ENCODE data around the gene CTSE. TPM values are rescaled to one million over a fixed set of nuclear protein-coding genes. Genes with fewer than 3 reads are reported as not detected.

Gene CTSE
- total and polyA plus RNA-seq, 2 of the 13 experiments (the other 11 are each of a cell fraction or from before 2014, with no cell fraction given): 0.50 to 0.69 TPM

DNA sequence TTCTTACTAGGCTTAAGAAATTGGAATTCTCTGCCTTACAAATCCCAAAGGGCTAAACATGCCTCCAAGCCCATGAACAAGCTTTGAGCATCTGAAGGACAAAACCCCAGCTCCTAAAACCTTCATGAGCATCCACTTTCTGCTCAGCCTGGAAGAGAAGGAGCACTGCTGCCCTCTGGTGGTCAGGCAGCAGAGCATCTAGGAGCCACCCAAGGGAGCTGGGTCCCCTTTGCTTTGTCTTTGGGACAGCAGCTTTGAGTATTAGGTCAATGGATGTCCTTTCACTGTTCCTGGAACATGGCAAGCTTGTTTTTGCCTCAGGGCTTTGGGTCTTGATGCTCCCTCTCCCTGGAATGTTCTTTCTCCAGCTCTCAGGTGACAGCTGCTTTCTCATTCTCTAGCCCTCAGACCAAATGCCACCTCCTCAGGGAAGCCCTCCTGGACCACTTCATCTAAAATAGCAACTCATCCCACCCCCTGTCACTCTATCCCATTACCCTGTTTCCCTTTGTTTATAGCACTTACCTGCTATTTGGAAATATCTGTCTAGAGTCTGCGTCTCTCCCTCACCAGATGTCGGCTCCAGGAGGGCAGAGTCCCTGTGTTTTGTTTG, 46.2 kb downstream of the CTSE start (continued):
- TF ChIP-seq ZNF121 (CRISPR knock-in tag; IDR thresholded peaks at IDR 0.05) (no peak), STAG1 (CRISPR knock-in tag; IDR thresholded peaks at IDR 0.05) (peak; percentile 95), RAD21 (CRISPR knock-in tag; IDR thresholded peaks at IDR 0.05) (peak; percentile 88), KDM2A (CRISPR knock-in tag; IDR thresholded peaks at IDR 0.05; ENCODE audit: borderline replicate concordance, low read depth) (0 out of 2 replicates have a peak, but pooled peaks have one; percentile 21), REPIN1 (CRISPR knock-in tag; IDR thresholded peaks at IDR 0.05; ENCODE audit: borderline replicate concordance, low read depth) (peak; percentile 18; the same call in 1 of the 2 replicates), POLR2G (IDR thresholded peaks at IDR 0.05; ENCODE audit: low read depth, low read length) (no peak)

DNA sequence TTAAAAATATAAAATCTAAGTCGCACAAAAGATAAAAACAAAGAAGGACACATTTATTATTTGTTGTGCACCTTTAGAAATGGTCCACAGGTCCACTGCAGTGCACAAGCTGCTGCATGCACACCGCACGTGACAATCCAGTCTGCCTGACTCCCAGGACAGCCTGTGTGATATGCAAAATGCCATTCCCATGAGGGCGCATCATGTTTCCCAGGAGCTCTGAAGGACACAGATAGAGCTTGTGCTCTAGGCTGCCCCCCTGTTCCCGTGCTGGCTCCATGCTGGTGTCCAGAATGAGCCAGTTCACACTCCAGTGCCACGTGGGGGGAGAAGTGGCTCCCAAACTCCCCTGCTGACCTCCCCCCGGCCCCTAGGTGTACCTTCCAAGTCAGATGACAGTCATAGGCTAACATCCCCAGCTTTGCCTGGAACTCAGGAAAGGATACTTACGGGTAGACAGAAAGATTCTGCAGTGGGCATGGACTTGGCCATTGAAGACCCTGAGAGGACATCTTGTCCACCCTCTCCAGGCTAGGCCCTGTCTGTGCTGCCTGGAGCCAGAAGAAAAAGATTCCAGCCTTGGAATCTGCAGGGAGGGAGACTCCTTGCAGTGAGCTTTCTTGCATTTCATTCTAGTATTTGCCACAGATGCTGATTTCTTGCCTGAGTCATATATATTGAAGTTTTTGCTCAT, 46.8 kb downstream of the CTSE start:
- no TSS peak for BruUV-seq (replicated peaks)
- 0 out of 2 replicates have a peak, but pooled peaks have one; percentile 3 for TF ChIP-seq THAP11 (CRISPR knock-in tag; IDR thresholded peaks at IDR 0.05)
- no peak for TF ChIP-seq ZNF841 (CRISPR knock-in tag; IDR thresholded peaks at IDR 0.05; ENCODE audit: borderline replicate concordance)
- TF ChIP-seq, protein P1, sequence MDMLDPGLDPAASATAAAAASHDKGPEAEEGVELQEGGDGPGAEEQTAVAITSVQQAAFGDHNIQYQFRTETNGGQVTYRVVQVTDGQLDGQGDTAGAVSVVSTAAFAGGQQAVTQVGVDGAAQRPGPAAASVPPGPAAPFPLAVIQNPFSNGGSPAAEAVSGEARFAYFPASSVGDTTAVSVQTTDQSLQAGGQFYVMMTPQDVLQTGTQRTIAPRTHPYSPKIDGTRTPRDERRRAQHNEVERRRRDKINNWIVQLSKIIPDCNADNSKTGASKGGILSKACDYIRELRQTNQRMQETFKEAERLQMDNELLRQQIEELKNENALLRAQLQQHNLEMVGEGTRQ (IDR thresholded peaks at IDR 0.05; ENCODE audit: low read depth, low read length): peak; percentile 46
- TF ChIP-seq, protein P1 (CRISPR knock-in tag; IDR thresholded peaks at IDR 0.05; ENCODE audit: borderline replicate concordance): peak; percentile 21; the same call in 1 of the 2 replicates
- TF ChIP-seq, protein P2, sequence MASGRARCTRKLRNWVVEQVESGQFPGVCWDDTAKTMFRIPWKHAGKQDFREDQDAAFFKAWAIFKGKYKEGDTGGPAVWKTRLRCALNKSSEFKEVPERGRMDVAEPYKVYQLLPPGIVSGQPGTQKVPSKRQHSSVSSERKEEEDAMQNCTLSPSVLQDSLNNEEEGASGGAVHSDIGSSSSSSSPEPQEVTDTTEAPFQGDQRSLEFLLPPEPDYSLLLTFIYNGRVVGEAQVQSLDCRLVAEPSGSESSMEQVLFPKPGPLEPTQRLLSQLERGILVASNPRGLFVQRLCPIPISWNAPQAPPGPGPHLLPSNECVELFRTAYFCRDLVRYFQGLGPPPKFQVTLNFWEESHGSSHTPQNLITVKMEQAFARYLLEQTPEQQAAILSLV (CRISPR knock-in tag; IDR thresholded peaks at IDR 0.05; ENCODE audit: borderline replicate concordance): 0 out of 2 replicates have a peak, but pooled peaks have one; percentile 41
- TF ChIP-seq RARA (CRISPR knock-in tag; IDR thresholded peaks at IDR 0.05): no peak
- no peak for TF ChIP-seq TAF15 (IDR thresholded peaks at IDR 0.05; ENCODE audit: low read depth, low read length, poor library complexity, severe bottlenecking)
- TF ChIP-seq YY1 (IDR thresholded peaks at IDR 0.05; ENCODE audit: insufficient read depth, insufficient replicate concordance, low read depth, low read length): no peak
- TF ChIP-seq SOX6 (IDR thresholded peaks at IDR 0.05): no peak
- TF ChIP-seq SOX6 (CRISPR knock-in tag; IDR thresholded peaks at IDR 0.05): peak; percentile 38; the same call in 1 of the 2 replicates
- TF ChIP-seq WIZ (CRISPR knock-in tag; IDR thresholded peaks at IDR 0.05): no peak
- TF ChIP-seq SP5 (CRISPR knock-in tag; IDR thresholded peaks at IDR 0.05; ENCODE audit: borderline replicate concordance, low read depth): no peak
- TF ChIP-seq SALL1 (CRISPR knock-in tag; IDR thresholded peaks at IDR 0.05): peak; percentile 33; the same call in 1 of the 2 replicates

More for the DNA sequence above, 46.8 kb downstream of the CTSE start:
- peaks cover 3 to 12% of the 10 kb centered on the region in 2 experiments; a peak in 3 of 5 replicates for H3K27me3 ChIP-seq (ENCODE audit: control insufficient read depth in 1 of 2, insufficient read depth in 2 of 2, low read length in 2 of 2)
- no peak overlapping the region for H3K9ac ChIP-seq (ENCODE audit: insufficient read depth, low read depth, low read length)
- ATAC-seq (peak; percentile 82), DNase-seq (ENCODE audit: low spot score) (peak; percentile 76), FAIRE-seq (no peak)
- H3K4me2 ChIP-seq (ENCODE audit: low read depth, low read length): no peak overlapping the region
- in situ Hi-C loops (cut with HindIII; ENCODE audit: extremely low pct_ligation_motif_present, low pct_unique_long_range_greater_than_20kb) (no loop called here), intact Hi-C loops (cut with micrococcal nuclease; ENCODE audit: unreplicated experiment) (loop anchor here (1.0 kb wide), 2 partner anchors 58 to 186 kb away; no protein-coding TSS in a partner anchor)
- H3K9me3 ChIP-seq (ENCODE audit: low read length): no peaks in the 10 kb centered on the region
- no peak overlapping the region for H3K4me3 ChIP-seq (replicated peaks in 1 of 3; ENCODE audit: insufficient read depth in 1 of 3, low read depth in 2 of 3, low read length in 3 of 3)
- WGBS (ENCODE audit: low lambda C conversion rate): 45% methylated on average over 4 of the region's 8 CpGs
- no peaks in the 10 kb centered on the region for H3K79me2 ChIP-seq (ENCODE audit: insufficient read depth, low read length)
- POLR2A ChIA-PET: interaction anchor here (0.9 to 1.4 kb wide), 2 partner anchors 56 to 59 kb away, joined by 3 read pairs; no protein-coding TSS in a partner anchor
- H3K27ac ChIP-seq (ENCODE audit: extremely low read length, insufficient read depth, low read length): no peak overlapping the region
- H2AFZ ChIP-seq (ENCODE audit: low read length): no peak overlapping the region
- peaks cover 13% of the 10 kb centered on the region for H3K4me1 ChIP-seq (ENCODE audit: insufficient read depth, low read length)
- CTCF ChIA-PET (ENCODE audit: low intra/inter-chr PET ratio, low total read pairs): interaction anchor here (1.2 to 2.7 kb wide), 4 partner anchors 16 to 184 kb away, joined by 3 to 59 read pairs (median 11); no protein-coding TSS in a partner anchor
- H4K20me1 ChIP-seq (ENCODE audit: insufficient read depth, low read length): no peaks in the 10 kb centered on the region
- H3K36me3 ChIP-seq (replicated peaks in 1 of 2; ENCODE audit: control insufficient read depth in 1 of 2, insufficient read depth in 2 of 2, low read length in 2 of 2): no peaks in the 10 kb centered on the region; a peak in 1 of 5 replicates

All from HepG2 (cell line).